ENCODE data around the gene GH1. TPM values are rescaled to one million over a fixed set of nuclear protein-coding genes. Genes with fewer than 3 reads are reported as not detected.

GH1 gene
- total RNA-seq, 1 experiment from 2014 or later = not detected

DNA sequence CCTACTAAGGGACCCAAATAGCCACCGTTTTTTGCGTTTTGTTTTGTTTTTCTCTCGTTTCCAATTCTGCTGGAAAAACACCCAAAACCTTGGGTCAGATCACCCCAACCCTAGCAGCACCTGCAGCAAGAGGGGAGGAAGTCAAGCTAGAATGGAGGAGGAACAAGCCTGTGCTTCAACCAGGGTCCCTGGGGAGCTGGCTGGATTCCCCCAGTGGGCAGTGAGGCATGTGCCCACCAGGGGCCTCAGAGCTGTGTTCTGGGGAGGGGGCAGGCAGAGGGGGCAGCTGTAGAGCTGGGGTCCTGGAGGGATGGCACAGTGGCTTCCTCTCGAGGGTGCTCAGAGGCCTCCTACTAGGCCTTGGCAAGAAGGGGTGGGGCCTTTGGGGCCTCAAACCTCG, 7.0 kb upstream of the GH1 start:
- no peak for ATAC-seq
- Histone ChIP-seq H3K9ac (ENCODE audit: low read length) (no peak overlapping the region), H3K4me3 (replicated peaks in 1 of 2; ENCODE audit: low read depth in 1 of 2, low read length in 2 of 2) (no peak overlapping the region), H3K27me3 (ENCODE audit: insufficient read depth, low read length) (no peaks in the 10 kb centered on the region), H3K9me3 (ENCODE audit: control insufficient read depth in 1 of 2, insufficient read depth in 1 of 2, low read depth in 1 of 2, low read length in 2 of 2) (no peaks in the 10 kb centered on the region), H3K9me2 (ENCODE audit: insufficient read depth) (no peaks in the 10 kb centered on the region), H2AFZ (ENCODE audit: low read depth, low read length, poor library complexity, severe bottlenecking) (no peak overlapping the region), H3K4me2 (ENCODE audit: low read length) (no peak overlapping the region), H3K4me1 (ENCODE audit: control insufficient read depth in 1 of 2, insufficient read depth in 2 of 2, low read length in 2 of 2) (no peaks in the 10 kb centered on the region), H4K20me1 (ENCODE audit: insufficient read depth) (no peaks in the 10 kb centered on the region), H3K36me3 (ENCODE audit: control insufficient read depth in 1 of 2, insufficient read depth in 2 of 2, low read length in 2 of 2) (no peaks in the 10 kb centered on the region), H3K27ac (ENCODE audit: low read depth, low read length) (no peak overlapping the region), H3K79me2 (ENCODE audit: insufficient read depth, low read length) (no peaks in the 10 kb centered on the region)
- no peak for DNase-seq (ENCODE audit: low read depth, low spot score)
- intact Hi-C loops (cut with micrococcal nuclease) = no loop called here
- ChIA-PET CTCF (interaction anchor here (1.1 to 1.2 kb wide), 2 partner anchors 21 to 208 kb away, joined by 3 read pairs; no protein-coding TSS in a partner anchor), POLR2A (no interaction called here), RAD21 (ENCODE audit: low non-redundant PET in 1 of 2, low total read pairs in 2 of 2, uncharacterized antibody in 2 of 2, unreplicated experiment in 2 of 2) (no interaction called here)
- no TSS peak for BruUV-seq (replicated peaks)
- no peak for TF ChIP-seq ZNF274 (IDR thresholded peaks at IDR 0.05; ENCODE audit: low read depth, low read length)
- TF ChIP-seq ZFX (IDR thresholded peaks at IDR 0.05) = no peak
- TF ChIP-seq SRF (IDR thresholded peaks at IDR 0.05; ENCODE audit: low read depth) = no peak
- no peak for TF ChIP-seq TCF7L2 (IDR thresholded peaks at IDR 0.05; ENCODE audit: borderline replicate concordance, extremely low read depth, insufficient read depth, insufficient read length)
- TF ChIP-seq, protein P1, sequence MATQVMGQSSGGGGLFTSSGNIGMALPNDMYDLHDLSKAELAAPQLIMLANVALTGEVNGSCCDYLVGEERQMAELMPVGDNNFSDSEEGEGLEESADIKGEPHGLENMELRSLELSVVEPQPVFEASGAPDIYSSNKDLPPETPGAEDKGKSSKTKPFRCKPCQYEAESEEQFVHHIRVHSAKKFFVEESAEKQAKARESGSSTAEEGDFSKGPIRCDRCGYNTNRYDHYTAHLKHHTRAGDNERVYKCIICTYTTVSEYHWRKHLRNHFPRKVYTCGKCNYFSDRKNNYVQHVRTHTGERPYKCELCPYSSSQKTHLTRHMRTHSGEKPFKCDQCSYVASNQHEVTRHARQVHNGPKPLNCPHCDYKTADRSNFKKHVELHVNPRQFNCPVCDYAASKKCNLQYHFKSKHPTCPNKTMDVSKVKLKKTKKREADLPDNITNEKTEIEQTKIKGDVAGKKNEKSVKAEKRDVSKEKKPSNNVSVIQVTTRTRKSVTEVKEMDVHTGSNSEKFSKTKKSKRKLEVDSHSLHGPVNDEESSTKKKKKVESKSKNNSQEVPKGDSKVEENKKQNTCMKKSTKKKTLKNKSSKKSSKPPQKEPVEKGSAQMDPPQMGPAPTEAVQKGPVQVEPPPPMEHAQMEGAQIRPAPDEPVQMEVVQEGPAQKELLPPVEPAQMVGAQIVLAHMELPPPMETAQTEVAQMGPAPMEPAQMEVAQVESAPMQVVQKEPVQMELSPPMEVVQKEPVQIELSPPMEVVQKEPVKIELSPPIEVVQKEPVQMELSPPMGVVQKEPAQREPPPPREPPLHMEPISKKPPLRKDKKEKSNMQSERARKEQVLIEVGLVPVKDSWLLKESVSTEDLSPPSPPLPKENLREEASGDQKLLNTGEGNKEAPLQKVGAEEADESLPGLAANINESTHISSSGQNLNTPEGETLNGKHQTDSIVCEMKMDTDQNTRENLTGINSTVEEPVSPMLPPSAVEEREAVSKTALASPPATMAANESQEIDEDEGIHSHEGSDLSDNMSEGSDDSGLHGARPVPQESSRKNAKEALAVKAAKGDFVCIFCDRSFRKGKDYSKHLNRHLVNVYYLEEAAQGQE (IDR thresholded peaks at IDR 0.05; ENCODE audit: low read depth) = no peak
- no peak for TF ChIP-seq RAD21 (IDR thresholded peaks at IDR 0.05; ENCODE audit: low read depth)
- TF ChIP-seq, protein P2, sequence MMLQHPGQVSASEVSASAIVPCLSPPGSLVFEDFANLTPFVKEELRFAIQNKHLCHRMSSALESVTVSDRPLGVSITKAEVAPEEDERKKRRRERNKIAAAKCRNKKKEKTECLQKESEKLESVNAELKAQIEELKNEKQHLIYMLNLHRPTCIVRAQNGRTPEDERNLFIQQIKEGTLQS (IDR thresholded peaks at IDR 0.05) = no peak
- TF ChIP-seq FOSL1 (IDR thresholded peaks at IDR 0.05; ENCODE audit: low read depth) = no peak
- TF ChIP-seq EGR1 (IDR thresholded peaks at IDR 0.05; ENCODE audit: low read depth) = no peak
- no peak for TF ChIP-seq CBX3 (IDR thresholded peaks at IDR 0.05; ENCODE audit: low read depth)
- no peak for TF ChIP-seq POLR2AphosphoS5 (IDR thresholded peaks at IDR 0.05; ENCODE audit: low read depth, low read length)
- TF ChIP-seq CEBPB (IDR thresholded peaks at IDR 0.05; ENCODE audit: low read depth) = no peak
- no peak for TF ChIP-seq YY1 (IDR thresholded peaks at IDR 0.05; ENCODE audit: extremely low read depth, insufficient replicate concordance, low read depth, low read length)
- no peak for TF ChIP-seq EZH2phosphoT487 (IDR thresholded peaks at IDR 0.05; ENCODE audit: borderline replicate concordance)
- TF ChIP-seq, protein P3, sequence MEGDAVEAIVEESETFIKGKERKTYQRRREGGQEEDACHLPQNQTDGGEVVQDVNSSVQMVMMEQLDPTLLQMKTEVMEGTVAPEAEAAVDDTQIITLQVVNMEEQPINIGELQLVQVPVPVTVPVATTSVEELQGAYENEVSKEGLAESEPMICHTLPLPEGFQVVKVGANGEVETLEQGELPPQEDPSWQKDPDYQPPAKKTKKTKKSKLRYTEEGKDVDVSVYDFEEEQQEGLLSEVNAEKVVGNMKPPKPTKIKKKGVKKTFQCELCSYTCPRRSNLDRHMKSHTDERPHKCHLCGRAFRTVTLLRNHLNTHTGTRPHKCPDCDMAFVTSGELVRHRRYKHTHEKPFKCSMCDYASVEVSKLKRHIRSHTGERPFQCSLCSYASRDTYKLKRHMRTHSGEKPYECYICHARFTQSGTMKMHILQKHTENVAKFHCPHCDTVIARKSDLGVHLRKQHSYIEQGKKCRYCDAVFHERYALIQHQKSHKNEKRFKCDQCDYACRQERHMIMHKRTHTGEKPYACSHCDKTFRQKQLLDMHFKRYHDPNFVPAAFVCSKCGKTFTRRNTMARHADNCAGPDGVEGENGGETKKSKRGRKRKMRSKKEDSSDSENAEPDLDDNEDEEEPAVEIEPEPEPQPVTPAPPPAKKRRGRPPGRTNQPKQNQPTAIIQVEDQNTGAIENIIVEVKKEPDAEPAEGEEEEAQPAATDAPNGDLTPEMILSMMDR (IDR thresholded peaks at IDR 0.05 in 2 of 3, conservative IDR thresholded peaks at IDR 0.05 in 1 of 3; ENCODE audit: borderline replicate concordance in 1 of 3, insufficient read depth in 1 of 3, low read depth in 2 of 3, low read length in 2 of 3) = no peak
- TF ChIP-seq, protein P4, sequence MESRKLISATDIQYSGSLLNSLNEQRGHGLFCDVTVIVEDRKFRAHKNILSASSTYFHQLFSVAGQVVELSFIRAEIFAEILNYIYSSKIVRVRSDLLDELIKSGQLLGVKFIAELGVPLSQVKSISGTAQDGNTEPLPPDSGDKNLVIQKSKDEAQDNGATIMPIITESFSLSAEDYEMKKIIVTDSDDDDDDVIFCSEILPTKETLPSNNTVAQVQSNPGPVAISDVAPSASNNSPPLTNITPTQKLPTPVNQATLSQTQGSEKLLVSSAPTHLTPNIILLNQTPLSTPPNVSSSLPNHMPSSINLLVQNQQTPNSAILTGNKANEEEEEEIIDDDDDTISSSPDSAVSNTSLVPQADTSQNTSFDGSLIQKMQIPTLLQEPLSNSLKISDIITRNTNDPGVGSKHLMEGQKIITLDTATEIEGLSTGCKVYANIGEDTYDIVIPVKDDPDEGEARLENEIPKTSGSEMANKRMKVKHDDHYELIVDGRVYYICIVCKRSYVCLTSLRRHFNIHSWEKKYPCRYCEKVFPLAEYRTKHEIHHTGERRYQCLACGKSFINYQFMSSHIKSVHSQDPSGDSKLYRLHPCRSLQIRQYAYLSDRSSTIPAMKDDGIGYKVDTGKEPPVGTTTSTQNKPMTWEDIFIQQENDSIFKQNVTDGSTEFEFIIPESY (IDR thresholded peaks at IDR 0.05; ENCODE audit: extremely low read depth, insufficient replicate concordance, low read length) = no peak
- TF ChIP-seq SIN3A (IDR thresholded peaks at IDR 0.05; ENCODE audit: low read depth) = no peak
- no peak for TF ChIP-seq JUND (IDR thresholded peaks at IDR 0.05)
- no peak for TF ChIP-seq EZH2 (IDR thresholded peaks at IDR 0.05)
- no peak for TF ChIP-seq MAX (IDR thresholded peaks at IDR 0.05)
